Nephron (organoid): ENCODE data around the gene HEPHL1.

ENCODE experiments used
- H3K27ac Mint-ChIP-seq, 3 experiments: 2 replicates each; pipeline ENCODE4 v1.8.0; 2020; ENCODE audit warnings: mixed read lengths in 3 of 3, mild to moderate bottlenecking in 2 of 3, moderate library complexity in 1 of 3
- H3K27me3 Mint-ChIP-seq: 2 replicates; pipeline ENCODE4 v1.8.0; 2021; ENCODE audit warnings: low read depth, mild to moderate bottlenecking, moderate library complexity, mixed read lengths
- H3K36me3 Mint-ChIP-seq: 2 replicates; pipeline ENCODE4 v1.8.0; 2020; ENCODE audit warnings: low read depth, mixed read lengths
- H3K4me1 Mint-ChIP-seq: 2 replicates; pipeline ENCODE4 v1.8.0; 2020; ENCODE audit warnings: mixed read lengths
- H3K4me3 Mint-ChIP-seq, 3 experiments: 2 replicates each; pipeline ENCODE4 v1.8.0; 2020; ENCODE audit warnings: mild to moderate bottlenecking in 3 of 3, mixed read lengths in 3 of 3, moderate library complexity in 2 of 3
- H3K9me3 Mint-ChIP-seq: 2 replicates; pipeline ENCODE4 v1.8.0; 2020; ENCODE audit warnings: mixed read lengths
- TF ChIP-seq, protein P1 (sequence below), 3 experiments: fragments of 200-600 bp; sonication (generic); IDR thresholded peaks; one replicate each; pipeline ENCODE4 v1.5.0; 2021; ENCODE audit warnings: antibody characterized with exemption in 3 of 3; ENCODE audit not compliant: unreplicated experiment in 3 of 3

The HEPHL1 gene

DNA sequence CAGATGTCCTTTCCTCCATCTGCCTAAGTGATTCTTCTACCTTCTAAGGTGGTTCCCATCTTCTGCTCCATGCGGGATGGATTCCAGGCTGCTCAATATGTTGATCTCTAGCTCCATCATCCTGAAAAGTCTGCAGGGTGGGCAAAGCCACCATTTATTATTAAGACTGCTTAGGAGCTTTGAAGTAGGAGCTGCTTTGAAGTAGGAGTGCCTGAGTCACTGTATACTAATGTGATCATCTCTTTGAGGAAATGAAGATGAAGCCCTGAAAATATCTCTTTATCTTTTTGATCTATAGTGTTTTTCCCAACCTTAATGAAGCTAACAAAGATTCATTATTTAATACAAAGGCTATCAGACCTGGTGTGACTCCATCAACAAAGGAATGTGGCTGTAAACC, 13.1 kb downstream of the HEPHL1 start:
- H3K27me3 Mint-ChIP-seq: peaks cover 4% of the 10 kb centered on the region
- no peaks in the 10 kb centered on the region for H3K9me3 Mint-ChIP-seq
- TF ChIP-seq, protein P1, sequence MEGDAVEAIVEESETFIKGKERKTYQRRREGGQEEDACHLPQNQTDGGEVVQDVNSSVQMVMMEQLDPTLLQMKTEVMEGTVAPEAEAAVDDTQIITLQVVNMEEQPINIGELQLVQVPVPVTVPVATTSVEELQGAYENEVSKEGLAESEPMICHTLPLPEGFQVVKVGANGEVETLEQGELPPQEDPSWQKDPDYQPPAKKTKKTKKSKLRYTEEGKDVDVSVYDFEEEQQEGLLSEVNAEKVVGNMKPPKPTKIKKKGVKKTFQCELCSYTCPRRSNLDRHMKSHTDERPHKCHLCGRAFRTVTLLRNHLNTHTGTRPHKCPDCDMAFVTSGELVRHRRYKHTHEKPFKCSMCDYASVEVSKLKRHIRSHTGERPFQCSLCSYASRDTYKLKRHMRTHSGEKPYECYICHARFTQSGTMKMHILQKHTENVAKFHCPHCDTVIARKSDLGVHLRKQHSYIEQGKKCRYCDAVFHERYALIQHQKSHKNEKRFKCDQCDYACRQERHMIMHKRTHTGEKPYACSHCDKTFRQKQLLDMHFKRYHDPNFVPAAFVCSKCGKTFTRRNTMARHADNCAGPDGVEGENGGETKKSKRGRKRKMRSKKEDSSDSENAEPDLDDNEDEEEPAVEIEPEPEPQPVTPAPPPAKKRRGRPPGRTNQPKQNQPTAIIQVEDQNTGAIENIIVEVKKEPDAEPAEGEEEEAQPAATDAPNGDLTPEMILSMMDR (IDR thresholded peaks at IDR 0.05; ENCODE audit: unreplicated experiment in 3 of 3): no peak
- H3K27ac Mint-ChIP-seq: no peak overlapping the region
- H3K4me3 Mint-ChIP-seq: no peak overlapping the region
- H3K4me1 Mint-ChIP-seq: peaks cover 12% of the 10 kb centered on the region
- H3K36me3 Mint-ChIP-seq: peaks cover 4% of the 10 kb centered on the region

DNA sequence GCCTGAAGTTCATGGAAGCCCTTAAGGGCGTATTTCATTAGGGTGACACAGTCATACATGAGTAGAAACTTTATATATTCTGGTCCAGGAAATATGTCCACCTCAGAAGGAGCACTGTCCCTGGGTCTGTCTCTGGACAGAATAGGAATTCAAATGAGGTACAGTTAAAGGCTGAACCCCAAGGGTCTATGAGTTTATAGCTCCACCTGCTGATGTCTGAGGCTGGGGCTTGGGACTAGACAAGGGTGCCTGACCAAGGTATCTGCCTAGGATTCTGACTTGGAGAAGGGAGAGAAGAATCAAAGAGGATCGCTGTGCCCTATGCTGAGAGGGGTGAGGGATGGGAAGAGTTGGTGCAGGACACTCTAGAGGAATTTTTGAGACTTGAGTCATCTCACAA, 14.9 kb downstream of the HEPHL1 start:
- Mint-ChIP-seq H3K27ac (no peak overlapping the region), H3K9me3 (no peaks in the 10 kb centered on the region), H3K4me3 (no peak overlapping the region), H3K36me3 (peaks cover 4% of the 10 kb centered on the region), H3K27me3 (peaks cover 4% of the 10 kb centered on the region), H3K4me1 (peaks cover 12% of the 10 kb centered on the region)
- TF ChIP-seq, protein P1 (IDR thresholded peaks at IDR 0.05; ENCODE audit: unreplicated experiment in 3 of 3): no peak

DNA sequence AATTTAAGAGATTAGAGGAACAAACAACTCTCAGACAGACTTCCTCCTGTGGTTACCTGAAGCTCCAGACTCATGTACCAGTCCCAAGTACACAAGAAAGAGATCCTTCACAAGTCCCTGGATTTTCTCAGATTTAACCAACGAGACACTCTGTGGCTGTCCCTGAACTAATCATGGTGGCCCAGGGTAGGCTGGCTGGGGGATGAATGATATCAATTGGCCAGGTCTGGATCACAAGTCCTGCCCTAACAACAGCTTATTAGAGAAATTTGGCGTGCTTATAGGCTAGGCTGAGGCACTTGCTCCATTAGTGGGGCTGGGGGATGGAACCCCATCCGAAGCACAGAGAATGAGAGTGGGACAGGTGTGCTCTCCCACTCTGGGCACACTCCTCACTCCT, 22.1 kb downstream of the HEPHL1 start:
- no peaks in the 10 kb centered on the region for H3K4me1 Mint-ChIP-seq
- H3K9me3 Mint-ChIP-seq: peaks cover 4% of the 10 kb centered on the region
- TF ChIP-seq, protein P1 (IDR thresholded peaks at IDR 0.05; ENCODE audit: unreplicated experiment in 3 of 3): no peak
- H3K27me3 Mint-ChIP-seq: no peaks in the 10 kb centered on the region
- no peak overlapping the region for H3K4me3 Mint-ChIP-seq
- H3K36me3 Mint-ChIP-seq: no peaks in the 10 kb centered on the region
- no peak overlapping the region for H3K27ac Mint-ChIP-seq

DNA sequence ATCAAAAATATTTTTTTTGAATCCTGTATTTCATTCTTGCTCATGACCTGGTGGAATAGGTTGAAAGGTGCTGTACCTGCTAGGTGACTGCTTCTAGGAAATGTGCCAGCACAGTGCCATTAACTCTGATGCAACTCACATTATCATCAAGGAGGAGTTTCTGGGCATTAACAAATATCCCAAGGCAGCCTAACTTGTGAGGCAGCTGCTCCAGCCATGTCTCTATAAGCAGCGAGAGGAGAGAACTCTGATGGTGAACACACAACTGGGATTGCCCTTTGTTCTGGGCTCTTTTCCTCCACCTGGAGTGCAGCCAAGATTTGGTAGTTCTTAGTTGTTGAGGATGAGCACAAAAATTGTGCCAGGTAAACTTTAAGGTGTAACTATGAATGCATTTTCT, 25.6 kb downstream of the HEPHL1 start:
- Mint-ChIP-seq H3K27me3 (no peaks in the 10 kb centered on the region), H3K9me3 (peaks cover 4% of the 10 kb centered on the region), H3K27ac (no peak overlapping the region), H3K4me1 (no peaks in the 10 kb centered on the region), H3K4me3 (no peak overlapping the region), H3K36me3 (no peaks in the 10 kb centered on the region)
- TF ChIP-seq, protein P1 (IDR thresholded peaks at IDR 0.05; ENCODE audit: unreplicated experiment in 3 of 3): no peak

DNA sequence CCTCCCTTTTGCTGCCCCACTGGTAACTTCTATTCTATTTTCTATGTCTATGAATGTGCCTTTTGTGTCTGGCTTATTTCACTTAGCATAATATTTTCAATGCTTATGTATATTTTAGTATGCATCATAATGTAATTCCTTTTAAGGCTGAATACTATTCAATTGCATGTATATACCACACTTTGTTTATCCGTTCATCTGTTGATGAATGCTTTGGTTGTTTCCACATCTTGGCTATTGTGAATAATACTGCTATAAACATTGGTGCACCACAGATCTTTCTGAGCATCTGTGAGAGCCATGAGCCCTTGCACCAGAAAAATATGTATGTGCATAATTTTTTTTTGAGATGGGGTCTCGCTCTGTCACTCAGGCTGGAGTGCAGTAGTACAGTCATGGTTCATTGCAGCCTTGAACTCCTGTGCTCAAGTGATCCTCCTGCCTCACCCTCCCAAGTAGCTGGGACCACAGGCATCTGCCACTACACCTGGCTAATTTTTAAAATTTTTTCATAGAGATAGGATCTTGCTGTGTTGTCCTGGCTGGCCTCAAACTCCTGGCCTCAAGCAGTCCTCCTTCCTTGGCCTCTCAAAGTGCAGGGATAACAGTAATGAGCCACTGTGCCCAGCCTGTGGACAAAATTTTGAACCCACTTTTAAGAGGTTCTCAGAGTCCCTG, 27.0 kb downstream of the HEPHL1 start:
- H3K4me1 Mint-ChIP-seq: no peaks in the 10 kb centered on the region
- H3K36me3 Mint-ChIP-seq: no peaks in the 10 kb centered on the region
- H3K27me3 Mint-ChIP-seq: no peaks in the 10 kb centered on the region
- TF ChIP-seq, protein P1 (IDR thresholded peaks at IDR 0.05; ENCODE audit: unreplicated experiment in 3 of 3): no peak
- no peak overlapping the region for H3K27ac Mint-ChIP-seq
- peaks cover 10% of the 10 kb centered on the region for H3K9me3 Mint-ChIP-seq
- H3K4me3 Mint-ChIP-seq: no peak overlapping the region

DNA sequence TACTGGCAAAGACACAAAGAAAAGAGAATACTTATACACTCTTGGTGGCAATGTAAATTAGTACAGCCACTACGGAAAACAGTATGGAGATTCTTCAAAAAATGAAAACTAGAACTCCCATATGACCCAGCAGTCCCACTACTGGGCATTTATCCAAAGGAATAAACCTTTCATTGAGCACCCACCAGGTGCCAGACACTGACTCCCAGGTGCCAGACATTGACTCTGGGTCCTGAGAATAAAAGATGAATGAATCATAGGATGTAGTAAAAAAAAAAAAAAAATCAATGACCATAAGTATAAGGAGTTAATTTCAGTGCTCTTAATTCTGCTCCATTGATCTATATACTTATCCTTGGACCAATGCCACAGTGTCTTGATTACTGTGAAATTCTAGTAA, 28.2 kb downstream of the HEPHL1 start:
- TF ChIP-seq, protein P1 (IDR thresholded peaks at IDR 0.05; ENCODE audit: unreplicated experiment in 3 of 3): no peak
- no peak overlapping the region for H3K4me3 Mint-ChIP-seq
- H3K36me3 Mint-ChIP-seq: no peaks in the 10 kb centered on the region
- H3K27ac Mint-ChIP-seq: no peak overlapping the region
- no peaks in the 10 kb centered on the region for H3K4me1 Mint-ChIP-seq
- H3K27me3 Mint-ChIP-seq: no peaks in the 10 kb centered on the region
- peaks cover 8% of the 10 kb centered on the region for H3K9me3 Mint-ChIP-seq
